ENCODE data around the gene GRIP2.

GRIP2 gene

DNA sequence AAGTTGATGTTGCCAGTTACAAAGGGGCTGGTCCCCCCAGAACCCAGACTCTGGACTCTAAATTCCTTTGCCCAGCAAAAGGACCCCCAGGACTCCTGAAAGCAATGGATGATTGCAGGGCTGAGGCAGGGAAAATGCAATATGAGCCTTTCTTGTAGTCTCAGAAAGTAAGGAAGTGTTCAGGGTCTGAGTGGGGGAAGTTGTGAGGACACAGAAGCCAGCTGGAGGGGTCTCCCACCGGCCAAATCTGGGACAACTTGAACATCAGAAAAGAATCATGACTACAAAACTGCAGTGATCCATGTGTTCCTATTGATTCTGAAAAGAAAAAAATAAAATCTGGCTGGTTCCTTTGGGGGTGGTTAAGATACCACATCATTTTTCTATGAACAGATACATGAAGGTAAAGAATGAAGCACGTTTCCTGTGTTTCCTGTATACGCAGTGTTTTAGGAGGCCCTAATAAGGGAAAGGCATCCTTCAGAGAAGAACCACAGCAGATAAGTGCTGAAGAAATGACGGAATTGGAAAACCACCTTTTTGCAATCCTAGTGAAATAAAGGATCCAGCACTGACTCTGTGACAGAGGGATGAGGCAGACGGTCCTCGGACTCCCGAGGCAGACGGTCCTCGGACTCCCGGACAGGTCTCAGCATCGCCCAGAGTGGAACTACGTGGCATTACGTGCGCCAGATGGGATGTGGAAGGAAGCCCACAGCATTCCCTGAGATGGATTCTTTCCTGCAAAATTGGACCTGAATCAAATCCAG lies 22.2 kb upstream of the GRIP2 start:
- Histone ChIP-seq H3K4me2 (ENCODE audit: low read length) (no peak overlapping the region), H3K9me3 (ENCODE audit: control insufficient read depth, low read length) (no peaks in the 10 kb centered on the region), H3K36me3 (ENCODE audit: control insufficient read depth, insufficient read depth, low read length) (no peaks in the 10 kb centered on the region), H3K79me2 (no peaks in the 10 kb centered on the region), H3K27ac (no peak overlapping the region), H3K27me3 (ENCODE audit: control insufficient read depth, insufficient read depth, low read length) (no peaks in the 10 kb centered on the region), H3K4me3 (ENCODE audit: low read depth, low read length) (no peak overlapping the region), H3K9ac (no peak overlapping the region), H2AFZ (no peak overlapping the region), H3K4me1 (no peaks in the 10 kb centered on the region)
- TF ChIP-seq, protein P1, sequence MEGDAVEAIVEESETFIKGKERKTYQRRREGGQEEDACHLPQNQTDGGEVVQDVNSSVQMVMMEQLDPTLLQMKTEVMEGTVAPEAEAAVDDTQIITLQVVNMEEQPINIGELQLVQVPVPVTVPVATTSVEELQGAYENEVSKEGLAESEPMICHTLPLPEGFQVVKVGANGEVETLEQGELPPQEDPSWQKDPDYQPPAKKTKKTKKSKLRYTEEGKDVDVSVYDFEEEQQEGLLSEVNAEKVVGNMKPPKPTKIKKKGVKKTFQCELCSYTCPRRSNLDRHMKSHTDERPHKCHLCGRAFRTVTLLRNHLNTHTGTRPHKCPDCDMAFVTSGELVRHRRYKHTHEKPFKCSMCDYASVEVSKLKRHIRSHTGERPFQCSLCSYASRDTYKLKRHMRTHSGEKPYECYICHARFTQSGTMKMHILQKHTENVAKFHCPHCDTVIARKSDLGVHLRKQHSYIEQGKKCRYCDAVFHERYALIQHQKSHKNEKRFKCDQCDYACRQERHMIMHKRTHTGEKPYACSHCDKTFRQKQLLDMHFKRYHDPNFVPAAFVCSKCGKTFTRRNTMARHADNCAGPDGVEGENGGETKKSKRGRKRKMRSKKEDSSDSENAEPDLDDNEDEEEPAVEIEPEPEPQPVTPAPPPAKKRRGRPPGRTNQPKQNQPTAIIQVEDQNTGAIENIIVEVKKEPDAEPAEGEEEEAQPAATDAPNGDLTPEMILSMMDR (IDR thresholded peaks at IDR 0.05) = no peak

DNA sequence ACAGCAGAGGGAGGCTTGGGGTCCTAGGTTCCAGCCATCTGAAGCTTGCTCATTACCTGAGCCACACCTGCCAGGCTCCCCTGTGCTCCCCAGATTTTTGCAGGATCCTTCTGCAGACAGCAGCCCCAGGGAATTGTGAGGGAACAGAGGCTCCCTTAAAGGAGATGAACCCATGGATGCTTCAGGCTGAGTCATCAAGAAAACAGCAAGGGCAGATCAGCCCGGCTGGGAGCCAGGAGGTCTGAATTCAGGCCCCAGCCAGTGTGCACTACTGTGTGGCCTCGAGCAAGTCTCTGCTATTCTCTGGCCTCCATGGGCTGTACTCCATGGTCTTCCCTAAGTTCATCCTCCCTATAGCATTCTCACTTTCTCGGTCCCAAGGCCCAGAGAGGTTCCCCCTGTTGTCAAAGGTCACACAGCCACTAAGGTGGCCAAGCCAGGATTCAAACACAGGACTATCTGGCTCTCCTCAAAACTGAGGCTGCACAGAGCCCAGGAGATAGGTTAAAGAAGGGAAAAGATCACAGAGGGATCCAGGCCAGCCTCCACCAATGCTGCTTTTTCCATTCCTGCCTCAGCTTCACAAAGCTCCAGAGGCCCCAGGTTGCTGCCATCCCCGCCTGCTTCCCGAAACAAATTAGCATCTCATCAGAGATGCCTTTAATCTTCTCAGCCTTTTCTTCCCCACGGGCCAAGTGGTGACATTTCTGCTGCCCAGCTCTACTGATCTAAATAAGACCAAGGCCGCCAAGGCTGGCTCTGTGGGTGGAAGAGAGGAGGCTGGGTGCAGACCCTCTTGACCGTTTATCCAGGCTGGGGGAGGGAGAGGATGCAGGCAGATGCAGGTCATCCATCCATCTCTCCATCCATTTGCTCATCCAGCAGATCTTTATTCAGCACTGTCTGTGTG lies 21.2 kb upstream of the GRIP2 start:
- H3K27me3 ChIP-seq (ENCODE audit: control insufficient read depth, insufficient read depth, low read length) = no peaks in the 10 kb centered on the region
- no peak overlapping the region for H2AFZ ChIP-seq
- H3K9ac ChIP-seq = no peak overlapping the region
- no peaks in the 10 kb centered on the region for H3K36me3 ChIP-seq (ENCODE audit: control insufficient read depth, insufficient read depth, low read length)
- TF ChIP-seq, protein P1 (IDR thresholded peaks at IDR 0.05) = no peak
- H3K4me1 ChIP-seq = no peaks in the 10 kb centered on the region
- no peak overlapping the region for H3K27ac ChIP-seq
- H3K4me2 ChIP-seq (ENCODE audit: low read length) = no peak overlapping the region
- no peaks in the 10 kb centered on the region for H3K79me2 ChIP-seq
- H3K9me3 ChIP-seq (ENCODE audit: control insufficient read depth, low read length) = no peaks in the 10 kb centered on the region
- no peak overlapping the region for H3K4me3 ChIP-seq (ENCODE audit: low read depth, low read length)

DNA sequence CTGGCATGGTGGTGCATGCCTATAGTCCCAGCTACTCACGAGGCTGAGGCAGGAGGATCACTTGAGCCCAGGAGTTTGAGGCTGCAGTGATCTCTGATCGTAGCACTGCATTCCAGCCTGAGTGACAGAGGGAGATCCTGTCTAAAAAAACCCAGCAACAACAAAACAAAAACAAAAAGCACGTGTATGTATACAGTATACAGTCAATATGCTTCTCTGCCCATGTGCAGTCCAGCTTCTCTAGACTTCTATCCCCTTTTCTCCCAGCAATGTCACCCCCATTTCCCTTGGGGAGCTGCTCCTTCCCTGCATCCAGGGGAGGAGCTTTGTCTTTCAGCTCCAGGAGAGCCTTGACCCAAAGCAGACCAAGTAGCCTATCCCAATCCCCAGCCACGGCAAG lies 20.0 kb upstream of the GRIP2 start:
- H2AFZ ChIP-seq = no peak overlapping the region
- no peaks in the 10 kb centered on the region for H3K36me3 ChIP-seq (ENCODE audit: control insufficient read depth, insufficient read depth, low read length)
- no peak overlapping the region for H3K4me3 ChIP-seq (ENCODE audit: low read depth, low read length)
- no peaks in the 10 kb centered on the region for H3K79me2 ChIP-seq
- TF ChIP-seq, protein P1 (IDR thresholded peaks at IDR 0.05) = no peak
- H3K9ac ChIP-seq = no peak overlapping the region
- H3K27ac ChIP-seq = no peak overlapping the region
- H3K27me3 ChIP-seq (ENCODE audit: control insufficient read depth, insufficient read depth, low read length) = no peaks in the 10 kb centered on the region
- no peaks in the 10 kb centered on the region for H3K4me1 ChIP-seq
- H3K9me3 ChIP-seq (ENCODE audit: control insufficient read depth, low read length) = no peaks in the 10 kb centered on the region
- H3K4me2 ChIP-seq (ENCODE audit: low read length) = no peak overlapping the region

DNA sequence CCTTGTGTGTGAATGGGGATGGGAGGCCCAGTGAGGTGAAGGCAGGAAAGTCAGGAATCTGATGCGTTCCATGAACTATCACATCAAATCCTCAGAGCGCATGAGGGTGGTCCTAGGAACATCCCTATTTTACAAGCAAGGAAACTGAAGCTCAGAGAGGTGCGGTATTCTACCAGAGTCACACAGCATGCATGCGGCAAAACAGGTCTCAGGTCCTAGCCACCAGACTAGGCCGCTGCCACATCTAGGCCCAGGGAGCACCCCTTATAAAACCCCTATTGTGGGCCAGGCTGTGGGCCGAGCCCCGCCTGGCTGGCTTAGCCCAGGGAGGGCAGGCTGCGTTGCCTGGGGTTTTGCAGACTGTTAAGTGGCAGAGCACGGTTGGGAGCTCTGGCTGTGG lies 17.9 kb upstream of the GRIP2 start:
- TF ChIP-seq, protein P1 (IDR thresholded peaks at IDR 0.05) = no peak
- no peaks in the 10 kb centered on the region for H3K36me3 ChIP-seq (ENCODE audit: control insufficient read depth, insufficient read depth, low read length)

More for the DNA sequence above, 17.9 kb upstream of the GRIP2 start:
- Histone ChIP-seq H3K79me2 (no peaks in the 10 kb centered on the region), H3K9ac (no peak overlapping the region), H3K9me3 (ENCODE audit: control insufficient read depth, low read length) (no peaks in the 10 kb centered on the region), H3K4me3 (ENCODE audit: low read depth, low read length) (no peak overlapping the region), H3K4me1 (no peaks in the 10 kb centered on the region), H3K4me2 (ENCODE audit: low read length) (no peak overlapping the region), H3K27ac (no peak overlapping the region), H2AFZ (no peak overlapping the region), H3K27me3 (ENCODE audit: control insufficient read depth, insufficient read depth, low read length) (no peaks in the 10 kb centered on the region)
